Activated T-cell treated with anti-CD3 and anti-CD28 coated beads for 4 hours (primary cell): Measurements from ENCODE around the gene SELENOO.
"Not testable (repeated sequence)": the region's sequence is repeated elsewhere in the genome, so short reads cannot be mapped to it uniquely, and the experiment has no call there.

Experiments
- DNase-seq: peaks from one replicate; pipeline ENCODE4 v3.0.0-alpha.2; 2020

SELENOO gene

GRCh38 chr22:50201191-50202129 is 649 bp downstream of the SELENOO start:
- DNase-seq: no peak

- no peak for DNase-seq
These were observed 1.4 kb downstream of the SELENOO start for GRCh38 chr22:50202130-50202666.

GRCh38 chr22:50203288-50203687 is 2.5 kb downstream of the SELENOO start:
- DNase-seq: no peak

- DNase-seq: no peak
These were observed 3.8 kb downstream of the SELENOO start for GRCh38 chr22:50204571-50204970.

- not testable (repeated sequence) for DNase-seq
These were observed 4.2 kb downstream of the SELENOO start for GRCh38 chr22:50204998-50205397.

- no peak for DNase-seq
These were observed 5.2 kb downstream of the SELENOO start for GRCh38 chr22:50205781-50206569.

GRCh38 chr22:50206599-50206998 is 5.8 kb downstream of the SELENOO start:
- no peak for DNase-seq

GRCh38 chr22:50207383-50208140 is 6.8 kb downstream of the SELENOO start:
- no peak for DNase-seq

- no peak for DNase-seq
These were observed 7.7 kb downstream of the SELENOO start for GRCh38 chr22:50208430-50208938.

GRCh38 chr22:50208939-50209892 is 8.4 kb downstream of the SELENOO start:
- no peak for DNase-seq

- DNase-seq: peak; percentile 59
These were observed 9.1 kb downstream of the SELENOO start for GRCh38 chr22:50209893-50210292.

- DNase-seq: no peak
These were observed 9.7 kb downstream of the SELENOO start for GRCh38 chr22:50210378-50211139.

GRCh38 chr22:50211147-50211546 is 10.3 kb downstream of the SELENOO start:
- no peak for DNase-seq

GRCh38 chr22:50213263-50213662 is 12.5 kb downstream of the SELENOO start:
- DNase-seq: no peak

GRCh38 chr22:50215297-50216054 is 14.7 kb downstream of the SELENOO start:
- DNase-seq: no peak

- no peak for DNase-seq
These were observed 15.4 kb downstream of the SELENOO start for GRCh38 chr22:50216055-50216683.

- DNase-seq: no peak
These were observed 16.1 kb downstream of the SELENOO start for GRCh38 chr22:50216684-50217520.

GRCh38 chr22:50217543-50218152 is 16.8 kb downstream of the SELENOO start:
- DNase-seq: no peak
